ENCODE measurements around the gene SQSTM1. TPM values are rescaled to one million over a fixed set of nuclear protein-coding genes. Genes with fewer than 3 reads are reported as not detected.

SQSTM1 gene
- total and polyA plus RNA-seq, 2 of the 8 experiments (the other 6 are each of a cell fraction or from before 2014, with no cell fraction given), result 78.6 to 110 TPM

DNA sequence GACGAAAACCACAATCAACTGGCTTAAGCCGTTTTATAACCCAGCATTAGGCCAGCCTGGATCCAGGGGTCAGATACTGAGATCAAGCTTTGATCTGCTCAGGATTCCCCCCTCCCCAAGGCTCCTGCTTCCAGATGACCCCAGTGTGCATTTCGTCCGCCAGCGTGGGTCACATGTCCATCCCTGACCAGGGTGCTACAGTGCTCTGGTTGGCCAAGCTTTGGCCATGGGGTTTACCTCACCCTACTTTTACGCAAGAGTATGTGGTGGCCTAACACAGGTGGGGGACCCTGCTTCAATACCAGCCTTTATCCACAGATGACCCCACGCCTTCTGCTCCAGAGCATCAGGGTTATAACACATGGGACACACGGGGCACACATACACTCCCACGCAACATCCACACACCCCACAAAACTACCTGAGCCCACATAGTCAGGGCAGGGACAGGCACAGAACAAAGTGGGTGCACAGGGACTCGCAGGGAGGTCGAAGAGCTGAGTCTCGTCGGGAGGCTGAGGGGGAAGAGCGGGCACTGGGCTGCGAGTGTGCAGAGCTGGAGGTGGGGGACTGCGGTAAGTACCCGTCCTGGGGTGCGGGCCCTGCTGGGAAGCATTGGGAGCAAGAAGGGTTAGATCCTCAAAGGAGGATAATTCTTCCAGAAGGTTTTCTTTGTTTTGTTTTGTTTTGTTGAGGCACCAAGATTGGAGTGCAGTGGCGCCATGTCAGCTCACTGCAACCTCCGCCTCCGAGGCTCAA, 5.0 kb upstream of the SQSTM1 start:
- POLR2A ChIA-PET (ENCODE audit: partially characterized antibody), result interaction anchor here (0.7 to 12.6 kb wide), 7 partner anchors 11 to 669 kb away, joined by 3 to 207 read pairs (median 4); partner anchors contain the start of genes HNRNPH1, LTC4S and MGAT4B
- H3K4me2 ChIP-seq (ENCODE audit: insufficient read depth in 1 of 2, low read depth in 2 of 2, low read length in 2 of 2), result peak overlapping the region in 1 of 2 experiments; percentile 54; a peak in 1 of 4 replicates
- no peak overlapping the region for H3K9ac ChIP-seq (replicated peaks in 1 of 4; ENCODE audit: extremely low read depth in 1 of 4, low read depth in 3 of 4, low read length in 3 of 4)
- H2BK15ac ChIP-seq (ENCODE audit: low read length), result peak overlapping the region; percentile 88
- H4K5ac ChIP-seq (ENCODE audit: insufficient read length, low read depth, low read length), result no peak overlapping the region
- H3K4ac ChIP-seq (replicated peaks; ENCODE audit: insufficient read length, low read depth, low read length), result peak overlapping the region; percentile 94
- H3K9me3 ChIP-seq (ENCODE audit: insufficient read depth in 2 of 2, low read depth in 1 of 2, low read length in 1 of 2), result no peaks in the 10 kb centered on the region
- H2BK20ac ChIP-seq (ENCODE audit: low read length), result no peak overlapping the region
- H3K56ac ChIP-seq (replicated peaks; ENCODE audit: insufficient read length, low read depth, low read length), result no peak overlapping the region
- no peak overlapping the region for H3K23ac ChIP-seq (ENCODE audit: insufficient read length)
- FAIRE-seq (no peak), DNase-seq (ENCODE audit: low read depth in 1 of 2, low spot score in 2 of 2) (no peak)
- H3K23me2 ChIP-seq (ENCODE audit: low read depth, low read length), result peaks cover 13% of the 10 kb centered on the region; the same call in 1 of the 2 replicates
- no peak overlapping the region for H3K14ac ChIP-seq (ENCODE audit: insufficient read length)
- H2AFZ ChIP-seq (ENCODE audit: low read length), result no peak overlapping the region
- H2AK5ac ChIP-seq (ENCODE audit: low read depth, low read length), result no peak overlapping the region
- H3K4me1 ChIP-seq (replicated peaks in 1 of 4; ENCODE audit: control insufficient read depth in 3 of 4, insufficient read depth in 4 of 4, low read length in 3 of 4), result peaks cover 0 to 31% (median 27%) of the 10 kb centered on the region in 4 experiments; a peak in 6 of 7 replicates
- H3K79me2 ChIP-seq (ENCODE audit: control insufficient read depth in 1 of 2, insufficient read depth in 2 of 2, low read length in 2 of 2), result no peaks in the 10 kb centered on the region; a peak in 1 of 4 replicates
- no peak overlapping the region for H4K8ac ChIP-seq (ENCODE audit: extremely low read depth, insufficient read depth, low read length)
- H4K20me1 ChIP-seq (replicated peaks in 1 of 2; ENCODE audit: control insufficient read depth in 1 of 2, insufficient read depth in 2 of 2, low read length in 2 of 2), result no peaks in the 10 kb centered on the region
- peaks cover 0 to 5% (median 0%) of the 10 kb centered on the region in 4 experiments; a peak in 1 of 8 replicates for H3K36me3 ChIP-seq (ENCODE audit: control insufficient read depth in 2 of 4, insufficient read depth in 4 of 4, low read length in 3 of 4)
- no peak overlapping the region; the same call in 1 of the 2 replicates for H3K18ac ChIP-seq (ENCODE audit: extremely low read depth, low read length)
- TF ChIP-seq POU5F1 (IDR thresholded peaks at IDR 0.05; ENCODE audit: low read depth, low read length), result no peak
- TF ChIP-seq KDM5A (IDR thresholded peaks at IDR 0.05; ENCODE audit: low read length), result no peak
- no peak for TF ChIP-seq CHD2 (IDR thresholded peaks at IDR 0.05; ENCODE audit: low read length)
- WGBS, 2 experiments (ENCODE audit: extremely low coverage in 1 of 2, insufficient coverage in 1 of 2, insufficient read length in 1 of 2, insufficient replicate concordance in 2 of 2, low coverage in 1 of 2, low lambda C conversion rate in 2 of 2, missing lambda C conversion rate in 1 of 2), result 92% methylated on average over 20 of the region's 21 CpGs; no CpG with 5 or more reads in 1 of the 2 experiments
- H2BK12ac ChIP-seq (ENCODE audit: low read depth, low read length), result peak overlapping the region; percentile 68; the same call in 1 of the 2 replicates
- H3K4me3 ChIP-seq (ENCODE audit: extremely low read depth in 1 of 4, insufficient read depth in 2 of 4, low read depth in 3 of 4, low read length in 4 of 4), result no peak overlapping the region
- peaks cover 0 to 5% (median 2%) of the 10 kb centered on the region in 4 experiments; a peak in 2 of 7 replicates for H3K27me3 ChIP-seq (replicated peaks in 1 of 4; ENCODE audit: control insufficient read depth in 3 of 4, extremely low read depth in 1 of 4, insufficient read depth in 3 of 4, low read length in 3 of 4)
- CTCF ChIA-PET (ENCODE audit: partially characterized antibody), result interaction anchor here (1.3 to 3.3 kb wide), 3 partner anchors 14 to 53 kb away, joined by 3 to 11 read pairs (median 6); no protein-coding TSS in a partner anchor
- H4K91ac ChIP-seq (replicated peaks; ENCODE audit: insufficient read length, low read length), result no peak overlapping the region
- no peak overlapping the region for H3K27ac ChIP-seq (ENCODE audit: low read depth, low read length)
- no peaks in the 10 kb centered on the region for H3K79me1 ChIP-seq (ENCODE audit: low read depth, low read length)
- no peak overlapping the region for H2BK120ac ChIP-seq (replicated peaks; ENCODE audit: low read depth, low read length)
- no peak overlapping the region; the same call in 1 of the 2 replicates for H2BK5ac ChIP-seq (ENCODE audit: low read depth, low read length)

All from H1 (cell line).